ENCODE results near the gene GPX4. TPM values are rescaled to one million over a fixed set of nuclear protein-coding genes. Genes with fewer than 3 reads are reported as not detected.

The GPX4 gene
- total RNA-seq, 1 donor from 2014 or later: 387 TPM

DNA sequence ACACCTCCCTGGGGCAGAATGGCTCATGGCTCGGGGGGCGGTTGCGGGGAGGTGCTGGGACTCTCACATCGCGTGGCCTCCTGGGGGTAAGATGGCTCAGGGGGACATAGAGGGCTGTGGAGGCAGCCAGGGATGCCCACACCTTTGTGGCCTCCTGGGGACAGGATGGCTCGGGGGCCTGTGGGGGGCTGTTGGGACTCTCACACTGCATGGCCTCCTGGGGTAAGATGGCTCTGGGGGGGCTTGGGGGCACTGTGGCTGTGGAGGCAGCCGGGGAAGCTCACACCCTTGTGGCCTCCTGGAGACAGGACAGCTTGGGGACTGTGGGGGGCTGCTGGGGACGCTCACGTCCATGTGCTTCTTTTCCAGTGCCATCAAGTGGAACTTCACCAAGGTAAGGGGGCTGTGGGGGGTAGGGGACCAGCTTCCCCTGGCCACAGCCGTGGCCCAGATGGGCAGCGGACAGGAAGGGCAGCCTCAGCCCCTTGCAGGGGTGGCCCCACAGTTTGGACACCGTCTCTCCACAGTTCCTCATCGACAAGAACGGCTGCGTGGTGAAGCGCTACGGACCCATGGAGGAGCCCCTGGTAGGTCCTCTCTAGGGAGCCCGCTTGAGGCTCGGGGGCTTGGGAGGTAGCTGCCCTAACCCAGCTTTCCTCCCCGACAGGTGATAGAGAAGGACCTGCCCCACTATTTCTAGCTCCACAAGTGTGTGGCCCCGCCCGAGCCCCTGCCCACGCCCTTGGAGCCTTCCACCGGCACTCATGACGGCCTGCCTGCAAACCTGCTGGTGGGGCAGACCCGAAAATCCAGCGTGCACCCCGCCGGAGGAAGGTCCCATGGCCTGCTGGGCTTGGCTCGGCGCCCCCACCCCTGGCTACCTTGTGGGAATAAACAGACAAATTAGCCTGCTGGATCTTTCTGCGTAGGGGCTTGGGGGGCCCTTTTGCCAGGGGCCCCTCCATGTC is 2.4 kb downstream of the GPX4 start:
- Histone ChIP-seq H3K27ac (no peak overlapping the region), H3K27me3 (no peaks in the 10 kb centered on the region), H3K4me1 (peaks cover 38% of the 10 kb centered on the region), H3K9me3 (no peaks in the 10 kb centered on the region), H3K4me3 (no peak overlapping the region), H3K36me3 (peaks cover 50% of the 10 kb centered on the region)
- TF ChIP-seq, protein P1, sequence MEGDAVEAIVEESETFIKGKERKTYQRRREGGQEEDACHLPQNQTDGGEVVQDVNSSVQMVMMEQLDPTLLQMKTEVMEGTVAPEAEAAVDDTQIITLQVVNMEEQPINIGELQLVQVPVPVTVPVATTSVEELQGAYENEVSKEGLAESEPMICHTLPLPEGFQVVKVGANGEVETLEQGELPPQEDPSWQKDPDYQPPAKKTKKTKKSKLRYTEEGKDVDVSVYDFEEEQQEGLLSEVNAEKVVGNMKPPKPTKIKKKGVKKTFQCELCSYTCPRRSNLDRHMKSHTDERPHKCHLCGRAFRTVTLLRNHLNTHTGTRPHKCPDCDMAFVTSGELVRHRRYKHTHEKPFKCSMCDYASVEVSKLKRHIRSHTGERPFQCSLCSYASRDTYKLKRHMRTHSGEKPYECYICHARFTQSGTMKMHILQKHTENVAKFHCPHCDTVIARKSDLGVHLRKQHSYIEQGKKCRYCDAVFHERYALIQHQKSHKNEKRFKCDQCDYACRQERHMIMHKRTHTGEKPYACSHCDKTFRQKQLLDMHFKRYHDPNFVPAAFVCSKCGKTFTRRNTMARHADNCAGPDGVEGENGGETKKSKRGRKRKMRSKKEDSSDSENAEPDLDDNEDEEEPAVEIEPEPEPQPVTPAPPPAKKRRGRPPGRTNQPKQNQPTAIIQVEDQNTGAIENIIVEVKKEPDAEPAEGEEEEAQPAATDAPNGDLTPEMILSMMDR (IDR thresholded peaks at IDR 0.05): no peak
- intact Hi-C loops (cut with DNase I): no loop called here
- ATAC-seq (no peak), DNase-seq (no peak)

DNA sequence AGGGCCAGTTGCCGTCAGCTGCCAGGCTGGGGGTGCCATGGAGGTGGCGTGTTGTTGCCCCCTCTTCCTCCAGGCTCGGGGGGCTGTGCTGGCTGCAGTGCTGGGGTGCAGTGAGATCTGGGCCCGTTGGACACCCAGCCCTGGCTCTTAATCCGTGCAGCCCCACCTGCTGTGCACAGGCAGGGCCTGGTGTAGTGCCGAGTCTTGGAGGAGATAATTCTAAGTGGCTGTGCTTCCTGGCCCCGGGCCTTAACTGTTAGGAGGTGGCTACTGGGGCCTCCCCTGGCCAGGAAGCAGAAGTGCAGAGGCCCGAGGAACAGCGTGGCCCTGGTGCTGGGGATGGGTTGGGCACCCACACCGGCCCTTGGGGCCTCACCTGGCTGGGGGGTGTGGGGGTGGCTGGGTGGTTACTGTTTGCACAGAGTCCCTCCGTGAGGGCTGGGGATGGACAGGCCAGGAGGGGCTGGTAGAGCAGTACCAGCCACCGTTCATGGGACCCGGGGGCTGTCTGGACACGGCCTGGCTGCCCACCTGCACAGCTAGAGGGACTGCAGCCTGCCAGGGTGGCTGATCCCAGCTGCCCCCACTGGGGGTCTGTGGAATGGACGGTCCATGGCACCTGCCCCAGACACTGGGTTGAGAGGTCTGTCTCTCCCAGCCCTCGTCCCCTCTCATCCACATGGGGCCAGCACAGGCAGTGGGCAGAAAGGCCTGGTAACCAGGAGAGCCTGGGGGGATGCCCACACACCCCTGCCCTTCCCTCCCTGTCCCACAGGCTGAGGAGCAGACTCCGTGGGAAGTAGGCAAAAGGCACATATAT is 3.3 kb downstream of the GPX4 start:
- DNase-seq (no peak), ATAC-seq (no peak)
- Histone ChIP-seq H3K27ac (no peak overlapping the region), H3K4me3 (no peak overlapping the region), H3K4me1 (peaks cover 29% of the 10 kb centered on the region), H3K9me3 (no peaks in the 10 kb centered on the region), H3K27me3 (no peaks in the 10 kb centered on the region), H3K36me3 (peaks cover 56% of the 10 kb centered on the region)
- intact Hi-C loops (cut with DNase I): no loop called here
- TF ChIP-seq, protein P1 (IDR thresholded peaks at IDR 0.05): peak; percentile 14

DNA sequence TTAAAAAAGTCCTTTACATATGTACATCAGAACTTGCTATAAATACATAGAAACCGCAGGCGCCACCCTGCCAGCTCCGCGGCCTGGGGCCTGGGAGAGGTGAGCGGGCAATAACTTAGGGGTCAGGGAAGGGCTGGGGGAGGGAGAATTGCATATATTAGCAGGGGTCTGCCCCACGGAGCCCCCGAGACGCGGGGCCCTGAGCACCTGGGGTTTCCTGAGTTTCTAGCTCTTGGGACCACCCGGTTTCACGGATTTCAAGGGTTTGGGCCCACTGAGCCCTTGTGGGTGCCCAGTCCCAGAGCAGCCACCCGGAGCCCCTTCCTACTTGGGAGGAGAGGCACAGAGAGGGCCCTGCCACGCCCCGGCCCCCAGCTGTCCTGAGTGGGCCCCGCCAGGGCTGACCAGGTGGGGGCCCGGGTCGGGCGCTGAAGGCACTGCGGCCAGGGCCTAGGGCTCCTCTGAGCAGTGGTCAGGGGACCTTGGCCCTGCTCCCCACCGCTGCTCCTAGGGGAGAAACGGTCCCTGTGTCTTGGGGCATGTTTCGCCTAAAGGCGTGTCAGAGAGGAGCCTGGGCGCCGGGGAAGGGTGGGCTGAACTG is 4.0 kb downstream of the GPX4 start:
- Histone ChIP-seq H3K4me3 (no peak overlapping the region), H3K27me3 (no peaks in the 10 kb centered on the region), H3K9me3 (no peaks in the 10 kb centered on the region), H3K27ac (no peak overlapping the region), H3K36me3 (peaks cover 63% of the 10 kb centered on the region), H3K4me1 (peaks cover 22% of the 10 kb centered on the region)
- TF ChIP-seq, protein P1 (IDR thresholded peaks at IDR 0.05): no peak
- intact Hi-C loops (cut with DNase I): no loop called here
- ATAC-seq: no peak
- no peak for DNase-seq

DNA sequence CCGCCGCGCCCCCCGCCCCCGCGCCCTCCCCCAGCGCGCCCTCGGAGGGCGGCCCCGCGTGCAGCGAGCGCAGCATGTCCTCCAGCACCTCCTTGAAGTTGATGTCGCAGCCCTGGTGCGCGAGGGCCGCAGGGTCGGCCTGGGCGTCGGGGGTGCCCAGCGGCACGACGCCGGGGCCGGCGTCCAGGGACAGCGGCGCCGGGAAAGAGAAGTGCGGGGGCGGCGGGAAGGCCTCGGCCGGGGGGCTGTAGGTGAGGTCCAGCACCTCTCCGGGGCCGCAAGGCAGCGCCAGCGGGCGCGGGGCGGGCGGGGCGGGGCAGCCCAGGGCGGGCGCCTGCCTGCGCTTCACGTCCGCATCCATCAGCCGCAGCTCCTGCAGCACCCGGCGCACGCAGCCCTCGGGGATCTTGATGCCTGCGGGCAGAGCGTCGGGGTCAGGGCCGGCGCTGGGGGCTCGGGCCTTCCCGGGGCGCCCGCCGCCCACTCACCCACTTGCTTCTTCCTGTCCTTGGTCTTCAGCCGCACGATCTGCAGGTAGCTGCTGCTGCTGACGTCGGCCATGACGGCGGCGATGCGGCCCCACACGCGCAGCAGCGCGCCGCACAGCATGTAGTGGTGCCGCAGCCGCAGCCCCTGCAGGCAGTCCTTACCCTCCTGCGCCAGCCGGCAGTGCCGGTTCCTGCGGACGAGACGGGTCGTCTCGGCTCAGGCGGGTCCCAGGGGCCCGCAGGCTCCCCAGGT is 4.7 kb downstream of the GPX4 start:
- no peaks in the 10 kb centered on the region for H3K9me3 ChIP-seq
- ATAC-seq: no peak
- H3K27me3 ChIP-seq: no peaks in the 10 kb centered on the region
- no peak overlapping the region for H3K27ac ChIP-seq
- H3K4me3 ChIP-seq: no peak overlapping the region
- no peak for DNase-seq
- intact Hi-C loops (cut with DNase I): no loop called here
- H3K4me1 ChIP-seq: peaks cover 20% of the 10 kb centered on the region
- TF ChIP-seq, protein P1 (IDR thresholded peaks at IDR 0.05): no peak
- peaks cover 68% of the 10 kb centered on the region for H3K36me3 ChIP-seq

DNA sequence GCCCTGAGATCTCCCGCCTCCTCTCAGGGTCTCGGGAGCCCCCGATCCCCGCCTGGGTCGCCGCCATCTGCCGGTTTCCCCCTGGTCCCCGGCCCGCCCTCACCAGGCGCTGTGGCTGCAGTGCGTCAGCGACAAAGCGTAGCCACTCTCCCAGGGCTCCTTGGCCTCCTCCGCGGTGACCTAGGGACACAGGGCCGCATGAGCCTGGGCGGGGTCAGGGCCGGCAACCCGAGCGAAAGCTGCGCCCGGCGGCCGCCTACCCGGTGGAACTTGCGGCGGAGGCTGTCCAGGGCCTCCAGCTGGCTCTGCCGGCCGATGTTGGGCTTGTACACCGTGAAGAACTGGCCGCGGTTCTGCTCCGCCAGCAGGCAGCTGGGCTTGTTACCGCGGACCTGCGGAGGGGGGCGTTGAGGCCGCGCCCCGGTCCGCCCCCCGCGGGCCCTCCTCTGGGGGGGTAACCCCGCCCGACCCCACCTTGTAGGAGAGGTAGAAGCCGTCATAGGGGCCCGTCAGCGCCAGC is 5.3 kb downstream of the GPX4 start:
- intact Hi-C loops (cut with DNase I): no loop called here
- no peak for ATAC-seq
- H3K4me3 ChIP-seq: no peak overlapping the region
- no peak overlapping the region for H3K27ac ChIP-seq
- peaks cover 24% of the 10 kb centered on the region for H3K4me1 ChIP-seq
- no peaks in the 10 kb centered on the region for H3K27me3 ChIP-seq
- no peaks in the 10 kb centered on the region for H3K9me3 ChIP-seq
- peaks cover 75% of the 10 kb centered on the region for H3K36me3 ChIP-seq
- TF ChIP-seq, protein P1 (IDR thresholded peaks at IDR 0.05): no peak
- DNase-seq: no peak

Data from upper lobe of right lung (tissue), 1 donor.